ENCODE data around the gene NOL12. TPM values are rescaled to one million over a fixed set of nuclear protein-coding genes. Genes with fewer than 3 reads are reported as not detected.

Gene NOL12
- 16.8 and 19.4 TPM in 2 replicates for total RNA-seq

GRCh38 chr22:37686002-37686982 lies at the start of gene NOL12:
TSS of gene NOL12 (plus strand) at chr22:37686343. CDS start at chr22:37686393, 50 bp downstream.

GRCh38 chr22:37639070-37639760 lies 46.9 kb upstream of the NOL12 start, which contains the start of gene SH3BP1:
TSS of gene SH3BP1 (plus strand) at chr22:37639669. CDS start at chr22:37639788, 119 bp downstream.

GRCh38 chr22:37658133-37659065 lies 27.7 kb upstream of the NOL12 start, which contains the start of gene PDXP:
TSS of gene PDXP (plus strand) at chr22:37658723. CDS start at chr22:37658783, 60 bp downstream.

GRCh38 chr22:37674951-37675929 lies 10.9 kb upstream of the NOL12 start, which contains the start of gene LGALS1:
TSS of gene LGALS1 (plus strand) at chr22:37675636. CDS start at chr22:37675703, 67 bp downstream.

GRCh38 chr22:37696657-37697537 lies 10.8 kb downstream of the NOL12 start, which contains the start of gene TRIOBP:
TSS of gene TRIOBP (plus strand) at chr22:37697048. CDS start at chr22:37701366, 4,318 bp downstream.

Other genes starting within 250 kb of the NOL12 start
- 0.09 and 0.14 TPM in 2 replicates for gene MFNG, start 200.0 kb upstream of the NOL12 start, total RNA-seq
- 1.1 and 1.5 TPM in 2 replicates for gene CARD10, start 166.9 kb upstream of the NOL12 start, total RNA-seq
- 7.0 and 10.5 TPM in 2 replicates for gene CDC42EP1, start 125.9 kb upstream of the NOL12 start, total RNA-seq
- not detected in 2 replicates for gene LGALS2, start 106.3 kb upstream of the NOL12 start, total RNA-seq
- gene GGA1, start 77.5 kb upstream of the NOL12 start, total RNA-seq = 28.2 and 30.1 TPM in 2 replicates
- 4.7 and 5.7 TPM in 2 replicates for gene SH3BP1, start 46.7 kb upstream of the NOL12 start, total RNA-seq
- gene PDXP, start 27.6 kb upstream of the NOL12 start, total RNA-seq = 3.6 and 6.7 TPM in 2 replicates
- 9,331 and 14,244 TPM in 2 replicates for gene LGALS1, start 10.7 kb upstream of the NOL12 start, total RNA-seq
- gene TRIOBP, start 10.7 kb downstream of the NOL12 start, total RNA-seq = 118 and 127 TPM in 2 replicates
- gene GCAT, start 121.6 kb downstream of the NOL12 start, total RNA-seq = 33.9 and 40.1 TPM in 2 replicates
- 0.14 TPM in 1 of 2 replicates, not detected in the other for gene GALR3, start 137.0 kb downstream of the NOL12 start, total RNA-seq
- gene ANKRD54, start 158.0 kb downstream of the NOL12 start, total RNA-seq = 14.8 and 17.4 TPM in 2 replicates
- gene EIF3L, start 163.1 kb downstream of the NOL12 start, total RNA-seq = 309 and 357 TPM in 2 replicates
- 11.5 and 13.8 TPM in 2 replicates for gene MICALL1, start 220.0 kb downstream of the NOL12 start, total RNA-seq

Measured in smooth muscle cell of bladder (primary cell).